Hepatocyte (in vitro differentiated cells): Measurements from ENCODE around the gene TXNRD1.

Experiments
- EZH2 ChIP-seq: fragments of 200-600 bp; sonication (generic); IDR thresholded peaks from 2 replicates; pipeline ENCODE4 v1.6.1; 2016; ENCODE audit warnings: antibody characterized with exemption, mild to moderate bottlenecking, borderline replicate concordance
- EZH2phosphoT487 ChIP-seq: fragments of 200-600 bp; sonication (generic); IDR thresholded peaks from one replicate; pipeline ENCODE4 v1.6.1; 2018; ENCODE audit warnings: antibody characterized with exemption, mild to moderate bottlenecking, low read depth, moderate library complexity; ENCODE audit not compliant: unreplicated experiment, severe bottlenecking
- TF ChIP-seq, protein P1 (sequence below): fragments of 200-600 bp; sonication (generic); IDR thresholded peaks from 2 replicates; pipeline ENCODE4 v1.5.1; 2016; ENCODE audit warnings: antibody characterized with exemption, mild to moderate bottlenecking; ENCODE audit not compliant: poor library complexity

DNA sequence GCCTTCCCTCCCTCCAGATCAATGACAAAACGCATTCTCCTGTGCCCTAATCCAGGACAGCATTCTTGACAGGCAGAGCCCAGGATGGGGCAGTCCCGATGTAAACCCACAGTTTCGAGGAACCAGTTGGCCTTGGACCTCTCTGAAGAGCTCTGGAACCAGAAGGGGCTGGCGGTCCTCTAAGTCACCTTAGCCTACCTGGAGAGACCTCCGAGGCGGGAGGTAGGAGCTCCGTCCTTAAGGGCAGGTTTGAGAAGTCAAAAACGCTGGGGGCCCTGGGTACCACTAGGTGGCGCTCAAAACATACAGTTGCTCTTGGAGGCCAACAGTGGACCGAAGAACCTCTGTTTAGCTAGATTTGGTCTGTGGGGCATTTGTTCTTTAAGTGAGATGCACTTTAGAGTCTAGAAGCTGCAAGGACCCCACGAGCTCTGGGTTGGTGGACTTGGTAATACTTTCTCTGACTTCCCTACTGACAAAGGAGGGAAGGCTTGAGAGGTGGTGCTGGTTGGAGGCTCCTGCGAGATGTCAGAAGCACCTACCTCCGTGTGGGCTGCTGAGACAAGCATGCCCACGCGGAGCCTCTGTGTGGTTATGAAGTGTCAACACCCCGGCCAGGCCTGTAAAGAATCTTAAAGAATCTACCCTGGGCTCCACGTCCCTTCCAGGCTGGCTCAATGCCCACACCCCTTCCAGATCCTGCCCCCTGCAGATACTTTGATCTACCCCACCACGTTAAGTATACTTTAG is 166.3 kb downstream of the TXNRD1 start:
- TF ChIP-seq, protein P1, sequence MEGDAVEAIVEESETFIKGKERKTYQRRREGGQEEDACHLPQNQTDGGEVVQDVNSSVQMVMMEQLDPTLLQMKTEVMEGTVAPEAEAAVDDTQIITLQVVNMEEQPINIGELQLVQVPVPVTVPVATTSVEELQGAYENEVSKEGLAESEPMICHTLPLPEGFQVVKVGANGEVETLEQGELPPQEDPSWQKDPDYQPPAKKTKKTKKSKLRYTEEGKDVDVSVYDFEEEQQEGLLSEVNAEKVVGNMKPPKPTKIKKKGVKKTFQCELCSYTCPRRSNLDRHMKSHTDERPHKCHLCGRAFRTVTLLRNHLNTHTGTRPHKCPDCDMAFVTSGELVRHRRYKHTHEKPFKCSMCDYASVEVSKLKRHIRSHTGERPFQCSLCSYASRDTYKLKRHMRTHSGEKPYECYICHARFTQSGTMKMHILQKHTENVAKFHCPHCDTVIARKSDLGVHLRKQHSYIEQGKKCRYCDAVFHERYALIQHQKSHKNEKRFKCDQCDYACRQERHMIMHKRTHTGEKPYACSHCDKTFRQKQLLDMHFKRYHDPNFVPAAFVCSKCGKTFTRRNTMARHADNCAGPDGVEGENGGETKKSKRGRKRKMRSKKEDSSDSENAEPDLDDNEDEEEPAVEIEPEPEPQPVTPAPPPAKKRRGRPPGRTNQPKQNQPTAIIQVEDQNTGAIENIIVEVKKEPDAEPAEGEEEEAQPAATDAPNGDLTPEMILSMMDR, result peak; percentile 96
- TF ChIP-seq EZH2 (no peak), EZH2phosphoT487 (no peak)
